HG03460 (cell line): Measurements from ENCODE around the gene GNB1.

Source experiments
- ATAC-seq: cut with Tn5 transposase; IDR thresholded peaks from one replicate; pipeline ENCODE4 v1.9.1; 2021; ENCODE audit not compliant: unreplicated experiment

GNB1 gene

GRCh38 chr1:1768249-1768992, 122.5 kb downstream of the GNB1 start:
- ATAC-seq: no peak

GRCh38 chr1:1764876-1765470, 125.9 kb downstream of the GNB1 start:
- ATAC-seq: no peak

DNA sequence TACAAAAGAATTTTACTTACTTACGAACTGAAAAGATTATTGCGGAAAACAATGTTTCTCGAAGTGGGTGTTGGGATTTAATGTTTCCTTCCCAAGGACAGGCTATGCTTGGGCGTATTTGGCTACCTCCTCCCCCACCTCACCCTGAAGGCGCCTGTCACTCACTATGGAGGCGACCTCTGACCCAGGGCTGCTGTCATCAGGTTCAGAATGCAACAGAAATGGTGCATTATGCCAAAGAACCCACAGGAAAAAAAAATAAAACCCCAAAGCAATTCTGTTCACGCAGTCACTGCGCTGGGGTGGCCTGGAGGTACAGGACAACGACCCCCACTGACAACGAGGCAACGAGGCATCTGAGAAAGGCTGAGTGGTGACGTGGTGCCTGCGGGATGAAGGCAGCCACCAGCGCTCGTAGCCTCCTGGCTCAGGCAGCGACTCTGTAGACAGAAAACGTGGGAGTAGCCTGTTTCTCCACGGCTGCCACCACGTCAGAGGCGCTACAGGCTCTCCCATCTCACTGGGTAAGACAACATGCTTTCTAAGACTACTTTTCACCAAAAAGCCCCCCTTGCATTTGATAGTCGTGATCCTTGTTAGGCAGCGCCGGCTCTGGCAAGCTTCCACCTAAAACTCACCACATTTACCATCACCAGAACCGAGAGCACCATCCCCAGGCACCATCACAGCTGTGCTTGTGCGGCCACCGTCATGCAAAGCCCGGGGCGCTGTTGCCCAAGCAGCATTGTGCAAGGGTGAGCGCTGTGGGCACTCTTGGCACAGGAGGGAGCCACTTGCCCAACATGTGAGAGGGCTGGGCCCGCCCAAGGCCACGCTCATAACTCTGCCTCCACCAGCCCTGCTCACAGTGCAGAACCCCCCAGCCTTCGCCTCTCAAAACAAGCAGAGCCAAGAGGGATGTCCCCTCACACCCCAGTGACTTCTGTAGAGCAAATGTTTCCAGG, 126.9 kb downstream of the GNB1 start:
- no peak for ATAC-seq

- ATAC-seq: no peak
These were observed 129.1 kb downstream of the GNB1 start for GRCh38 chr1:1761504-1762376.

DNA sequence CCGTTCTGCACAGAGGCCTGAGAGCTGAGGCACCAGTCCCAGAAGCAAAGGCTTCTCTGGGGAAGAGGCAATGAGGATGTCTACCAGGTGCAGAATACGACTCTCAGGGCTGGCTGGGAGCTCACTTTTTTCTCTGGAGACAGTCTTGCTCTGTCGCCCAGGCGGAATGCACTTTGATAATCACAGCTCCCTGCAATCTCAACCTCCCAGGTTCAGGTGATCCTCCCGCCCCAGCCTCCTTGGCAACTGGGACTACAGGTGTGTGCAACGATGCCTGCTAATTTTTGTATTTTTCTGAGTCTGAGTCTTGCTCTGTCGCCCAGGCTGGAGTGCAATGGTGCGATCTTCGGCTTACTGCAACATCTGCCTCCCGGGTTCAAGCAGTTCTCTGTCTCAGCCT, 130.2 kb downstream of the GNB1 start:
- ATAC-seq: no peak

DNA sequence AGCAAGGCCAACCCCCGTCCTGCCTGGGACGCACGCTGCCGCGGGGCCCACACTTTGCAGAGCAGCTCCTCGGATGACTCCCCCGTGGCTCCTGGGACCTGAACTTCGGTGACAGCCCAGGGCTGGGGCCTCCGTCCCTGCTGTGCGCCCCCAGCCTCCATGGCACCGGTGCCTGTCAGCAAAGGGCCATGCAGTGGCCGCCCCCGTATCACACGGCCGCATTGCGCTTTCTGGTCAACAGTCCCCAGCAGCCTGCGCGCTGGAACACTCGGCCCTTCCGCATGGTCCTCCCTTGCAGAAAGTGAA, 130.6 kb downstream of the GNB1 start:
- ATAC-seq: no peak

DNA sequence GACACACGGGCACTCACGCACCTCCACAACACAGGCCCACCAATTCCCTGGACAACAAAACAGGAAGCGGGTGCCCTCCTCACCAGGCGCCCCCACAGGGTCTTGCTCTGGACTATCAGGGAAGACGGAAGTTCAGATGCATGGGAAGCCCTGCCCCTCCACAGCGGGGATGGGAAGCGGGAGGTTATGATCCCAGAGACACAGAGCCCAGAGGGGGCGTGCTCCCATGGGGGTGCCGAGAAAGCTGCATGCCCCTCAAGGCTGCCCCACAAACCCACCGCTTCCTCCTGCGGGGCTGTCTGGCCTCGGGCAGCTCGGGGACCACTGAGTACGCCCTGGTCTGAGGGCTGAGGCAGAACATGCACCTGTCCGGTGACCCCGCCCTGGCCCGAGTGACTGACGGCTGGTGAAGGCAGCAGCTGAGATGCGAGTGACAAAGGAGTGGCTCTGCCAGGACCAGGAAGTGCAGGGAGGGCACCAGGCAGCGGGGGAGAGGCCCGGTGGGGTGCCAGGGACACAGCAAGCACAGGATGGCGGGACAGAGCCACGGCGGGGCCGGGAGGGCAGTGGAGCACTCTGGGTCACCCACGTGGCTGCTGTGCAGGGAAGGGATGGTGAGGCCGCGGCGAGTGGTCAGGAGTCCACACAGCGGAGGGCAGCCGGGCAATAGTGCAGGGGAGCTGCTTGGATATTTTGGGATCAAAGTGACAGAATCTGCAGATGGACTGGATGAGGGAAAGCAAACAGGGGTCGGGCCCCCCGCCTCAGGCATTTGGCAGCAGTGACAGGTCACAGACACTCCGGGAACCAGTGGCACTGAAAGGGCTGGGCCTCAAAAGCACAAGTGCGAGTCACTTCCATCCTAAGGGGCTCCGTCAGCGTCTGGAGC, 131.2 kb downstream of the GNB1 start:
- no peak for ATAC-seq

GRCh38 chr1:1758692-1759455, 132.0 kb downstream of the GNB1 start:
- no peak for ATAC-seq

- no peak for ATAC-seq
These were observed 132.7 kb downstream of the GNB1 start for GRCh38 chr1:1758059-1758621.

DNA sequence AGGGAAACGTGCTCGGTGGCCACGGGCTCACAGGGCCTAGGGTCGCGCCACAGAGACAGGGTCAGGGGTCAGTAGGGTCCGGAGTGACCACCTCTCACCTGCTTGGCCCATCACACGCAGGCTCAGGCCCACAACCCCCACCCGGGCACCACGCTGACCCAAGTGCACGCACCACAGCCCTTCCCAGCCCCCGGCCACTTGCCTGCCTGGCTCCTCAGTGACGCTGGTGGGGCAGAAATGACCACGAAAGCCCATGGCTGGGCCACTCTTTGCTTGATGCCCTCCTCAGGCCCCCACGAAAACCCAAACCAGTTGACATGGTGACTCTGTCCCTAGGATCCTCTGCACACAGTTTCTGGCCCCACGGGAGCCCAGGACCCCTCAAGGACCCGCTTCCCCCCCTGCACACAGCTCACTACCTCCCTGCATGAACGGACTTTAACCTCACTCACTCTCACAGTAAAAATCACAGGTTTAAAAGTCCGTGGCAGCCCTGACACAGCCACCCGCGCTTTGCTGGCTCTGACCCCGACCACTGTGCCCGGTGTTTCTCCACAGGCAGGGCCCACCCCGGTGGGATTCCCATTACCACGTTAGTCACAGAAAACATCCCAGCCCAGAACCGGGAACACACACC, 133.3 kb downstream of the GNB1 start:
- ATAC-seq: no peak

- ATAC-seq: no peak
These were observed 134.0 kb downstream of the GNB1 start for GRCh38 chr1:1756661-1757421.

GRCh38 chr1:1755852-1756251, 135.0 kb downstream of the GNB1 start:
- ATAC-seq: no peak

DNA sequence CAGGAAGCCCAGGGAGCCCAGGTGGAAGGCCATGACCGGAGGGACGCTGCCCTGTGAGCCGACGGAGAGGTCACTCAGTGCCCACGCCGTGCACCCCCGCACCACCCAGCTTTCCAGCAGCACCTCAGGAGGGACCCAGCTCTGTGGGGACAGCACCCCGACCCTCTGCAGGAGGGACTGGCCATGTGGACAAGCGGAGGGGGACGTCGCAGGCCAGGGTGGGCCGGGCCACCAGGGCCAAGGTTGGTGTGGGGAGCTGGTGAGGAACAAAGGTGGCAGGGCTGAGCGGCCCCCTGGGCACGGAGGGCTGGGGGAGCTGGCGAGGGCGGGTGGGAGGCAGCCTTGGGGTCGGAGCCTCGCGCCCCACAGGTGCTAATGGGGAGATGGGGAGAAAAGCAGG, 135.5 kb downstream of the GNB1 start:
- ATAC-seq: no peak

GRCh38 chr1:1754051-1754815, 136.7 kb downstream of the GNB1 start:
- ATAC-seq: no peak

GRCh38 chr1:1753607-1754005, 137.3 kb downstream of the GNB1 start:
- ATAC-seq: no peak

DNA sequence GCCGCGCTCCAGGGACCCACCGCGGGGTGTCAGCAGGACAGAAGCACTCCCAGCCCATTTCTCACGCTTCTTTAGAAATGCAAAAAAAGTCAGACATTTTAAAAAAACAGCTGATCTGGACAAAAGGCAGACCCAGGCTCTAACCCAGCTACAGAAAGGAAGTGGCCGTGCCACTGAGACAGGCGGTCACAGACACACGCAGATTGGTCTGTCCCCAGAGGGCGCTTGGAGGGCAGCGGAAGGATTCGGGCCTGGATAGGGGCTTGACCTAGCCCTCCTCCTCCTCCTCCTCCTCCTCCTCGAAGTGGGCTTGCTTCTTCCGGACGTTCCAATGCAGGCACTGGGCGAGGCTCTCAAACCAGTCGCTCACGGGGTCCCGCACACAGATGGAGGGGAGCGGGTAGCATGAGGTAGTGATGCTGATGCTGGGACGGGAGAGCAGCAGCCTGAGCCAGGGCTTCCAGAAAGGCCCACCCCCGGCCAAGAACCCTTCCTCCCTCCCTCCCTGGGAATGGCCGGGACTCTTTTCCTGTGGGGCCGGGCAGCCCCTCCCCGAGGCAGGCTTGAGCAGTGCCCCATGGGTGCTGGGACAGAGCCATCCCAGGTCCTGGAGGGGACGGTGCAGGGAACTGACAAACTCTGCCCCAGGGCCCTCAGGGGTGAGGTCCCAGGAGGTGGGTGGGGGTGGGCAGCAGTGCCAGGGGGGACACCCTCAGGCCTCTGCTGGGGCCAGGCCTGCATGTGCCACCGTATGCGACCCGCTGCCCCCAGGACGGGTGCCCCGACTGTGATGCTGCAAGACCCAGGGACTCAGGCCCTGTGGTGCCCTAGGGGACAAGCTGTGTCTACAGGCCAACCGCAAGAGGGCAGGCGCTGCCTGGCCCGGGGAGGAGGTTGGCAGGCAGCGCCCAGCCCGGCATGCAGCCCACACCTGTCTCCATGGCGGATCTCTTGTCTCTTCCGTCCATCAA, 138.0 kb downstream of the GNB1 start:
- no peak for ATAC-seq
